GM12891 (cell line): Measurements from ENCODE around the gene PIK3R2.

Experiments
- PAX5 ChIP-seq: IDR thresholded peaks from 2 replicates; pipeline ENCODE4 v1.6.1; 2011; ENCODE audit warnings: low read length, moderate library complexity, mild to moderate bottlenecking; ENCODE audit not compliant: insufficient read depth, severe bottlenecking
- POLR2A ChIP-seq: IDR thresholded peaks from 2 replicates; pipeline ENCODE4 v1.6.1; 2011; ENCODE audit warnings: low read depth, low read length, control low read depth
- POLR2AphosphoS5 ChIP-seq: IDR thresholded peaks from 2 replicates; pipeline ENCODE4 v1.6.1; 2011; ENCODE audit warnings: low read depth, low read length, control low read depth
- POU2F2 ChIP-seq: IDR thresholded peaks from 2 replicates; pipeline ENCODE4 v1.6.1; 2011; ENCODE audit warnings: low read depth, mild to moderate bottlenecking, control low read depth, low read length, moderate library complexity
- SPI1 ChIP-seq: IDR thresholded peaks from 2 replicates; pipeline ENCODE4 v1.6.1; 2011; ENCODE audit warnings: low read depth, low read length, control low read depth
- TAF1 ChIP-seq: IDR thresholded peaks from 2 replicates; pipeline ENCODE4 v1.6.1; 2011; ENCODE audit warnings: low read depth, low read length, control low read depth

GRCh38 chr19:18161636-18162002, 8.7 kb downstream of the PIK3R2 start:
- peak; percentile 24; the same call in 1 of the 2 replicates for TF ChIP-seq POLR2A
- no peak for TF ChIP-seq TAF1
- no peak for TF ChIP-seq POLR2AphosphoS5
- TF ChIP-seq SPI1 = no peak
- no peak for TF ChIP-seq POU2F2
- no peak for TF ChIP-seq PAX5
